Measurements from ENCODE around the gene TMEM97.
A peak's percentile ranks its signal among the peaks of the same experiment; 100 is the strongest.
"Not testable (repeated sequence)": the region's sequence is repeated elsewhere in the genome, so short reads cannot be mapped to it uniquely, and the experiment has no call there.

TMEM97 gene

GRCh38 chr17:28318759-28319597, at the start of gene TMEM97:
TSS of gene TMEM97 (plus strand) at chr17:28319200. CDS start at chr17:28319240, 40 bp downstream.
- peak; percentile 99 for ATAC-seq (replicated peaks; ENCODE audit: extremely low read depth, poor library complexity, severe bottlenecking)
- peak; percentile 82 to 89 for DNase-seq (ENCODE audit: low spot score in 2 of 2)
- H3K27ac Mint-ChIP-seq (ENCODE audit: low read depth): peak within 1 kb of the TSS; percentile 50
- peaks cover 6% of the 10 kb centered on the region for H3K36me3 Mint-ChIP-seq (ENCODE audit: insufficient read depth)
- peaks cover 29% of the 10 kb centered on the region for H3K4me1 Mint-ChIP-seq
- no peaks in the 10 kb centered on the region for H3K27me3 Mint-ChIP-seq
- H3K4me3 Mint-ChIP-seq: peak within 1 kb of the TSS; percentile 90
- H3K9me3 Mint-ChIP-seq: no peaks in the 10 kb centered on the region

DNA sequence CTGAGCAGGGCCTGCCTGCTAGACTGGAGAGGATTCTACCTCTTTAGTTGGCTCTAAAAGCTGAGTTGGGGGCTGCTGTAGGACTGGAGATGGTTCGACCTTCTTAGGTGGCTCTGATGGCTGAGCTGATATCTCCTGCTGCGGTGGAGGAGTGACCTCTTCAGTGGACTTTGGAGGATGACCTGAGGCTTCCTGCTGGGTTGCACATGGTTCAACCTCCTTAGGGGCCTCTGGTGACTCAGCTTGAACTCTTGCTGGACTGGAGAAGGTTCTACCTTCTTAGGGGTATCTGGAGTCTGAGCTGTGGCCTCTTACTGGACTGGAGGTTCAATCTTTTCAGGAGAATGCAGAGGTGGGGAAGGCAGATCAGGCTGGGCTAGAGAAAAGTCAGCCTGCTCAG, 48.9 kb upstream of the TMEM97 start:
- no peak for DNase-seq (ENCODE audit: low spot score in 2 of 2)
- Mint-ChIP-seq H3K27me3 (peaks cover 35% of the 10 kb centered on the region), H3K36me3 (ENCODE audit: insufficient read depth) (no peaks in the 10 kb centered on the region), H3K9me3 (peaks cover 4% of the 10 kb centered on the region), H3K27ac (ENCODE audit: low read depth) (no peak overlapping the region), H3K4me3 (no peak overlapping the region), H3K4me1 (peaks cover 4% of the 10 kb centered on the region)
- ATAC-seq (replicated peaks; ENCODE audit: extremely low read depth, poor library complexity, severe bottlenecking): no peak

DNA sequence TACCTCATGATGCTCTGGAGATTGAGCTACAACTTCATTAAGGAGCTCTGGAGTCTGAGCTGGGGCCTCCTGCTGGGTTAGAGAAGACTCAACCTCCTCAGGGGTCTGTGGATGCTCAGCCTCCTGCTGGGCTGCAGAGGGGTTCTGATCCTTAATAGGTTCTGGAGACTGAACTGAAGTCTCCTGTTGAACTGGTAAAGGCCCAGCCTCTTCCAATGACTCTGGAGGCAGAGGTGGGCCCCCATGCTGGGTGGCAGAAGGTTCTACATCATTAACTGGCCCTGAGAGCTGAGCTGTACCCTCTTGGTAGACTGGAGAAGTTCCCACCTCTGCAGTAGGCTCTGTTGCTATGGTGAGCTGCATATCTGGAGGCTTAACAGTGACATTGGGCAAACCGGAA, 48.1 kb upstream of the TMEM97 start:
- peaks cover 6% of the 10 kb centered on the region for H3K4me1 Mint-ChIP-seq
- ATAC-seq (replicated peaks; ENCODE audit: extremely low read depth, poor library complexity, severe bottlenecking) (no peak), DNase-seq (ENCODE audit: low spot score in 2 of 2) (no peak)
- H3K4me3 Mint-ChIP-seq: no peak overlapping the region
- no peak overlapping the region for H3K27ac Mint-ChIP-seq (ENCODE audit: low read depth)
- H3K36me3 Mint-ChIP-seq (ENCODE audit: insufficient read depth): no peaks in the 10 kb centered on the region
- peaks cover 41% of the 10 kb centered on the region for H3K27me3 Mint-ChIP-seq
- peaks cover 4% of the 10 kb centered on the region for H3K9me3 Mint-ChIP-seq

DNA sequence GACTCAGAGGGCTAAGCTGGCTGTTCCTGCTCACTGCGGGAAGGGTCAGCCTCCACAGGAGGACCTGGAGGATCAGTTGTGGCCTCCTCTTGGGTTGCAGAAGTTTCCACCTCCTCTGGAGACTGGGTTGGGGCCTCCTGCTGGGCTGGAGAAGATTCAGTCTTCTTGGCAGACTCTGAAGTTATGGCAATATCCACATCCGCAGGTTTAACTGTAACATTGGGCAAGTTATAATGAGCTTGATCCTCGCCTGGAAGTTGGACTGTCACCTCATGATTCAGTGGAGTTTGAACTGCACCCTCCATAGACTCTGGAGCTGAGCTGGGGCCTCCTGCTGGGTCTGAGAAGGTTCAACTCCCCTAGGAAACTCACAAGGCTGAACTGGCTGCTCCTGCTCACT, 47.6 kb upstream of the TMEM97 start:
- ATAC-seq (replicated peaks; ENCODE audit: extremely low read depth, poor library complexity, severe bottlenecking) (no peak), DNase-seq (ENCODE audit: low spot score in 2 of 2) (no peak)
- H3K4me1 Mint-ChIP-seq: peaks cover 6% of the 10 kb centered on the region
- H3K27me3 Mint-ChIP-seq: peaks cover 46% of the 10 kb centered on the region
- peaks cover 4% of the 10 kb centered on the region for H3K9me3 Mint-ChIP-seq
- H3K4me3 Mint-ChIP-seq: no peak overlapping the region
- H3K27ac Mint-ChIP-seq (ENCODE audit: low read depth): no peak overlapping the region
- H3K36me3 Mint-ChIP-seq (ENCODE audit: insufficient read depth): no peaks in the 10 kb centered on the region

DNA sequence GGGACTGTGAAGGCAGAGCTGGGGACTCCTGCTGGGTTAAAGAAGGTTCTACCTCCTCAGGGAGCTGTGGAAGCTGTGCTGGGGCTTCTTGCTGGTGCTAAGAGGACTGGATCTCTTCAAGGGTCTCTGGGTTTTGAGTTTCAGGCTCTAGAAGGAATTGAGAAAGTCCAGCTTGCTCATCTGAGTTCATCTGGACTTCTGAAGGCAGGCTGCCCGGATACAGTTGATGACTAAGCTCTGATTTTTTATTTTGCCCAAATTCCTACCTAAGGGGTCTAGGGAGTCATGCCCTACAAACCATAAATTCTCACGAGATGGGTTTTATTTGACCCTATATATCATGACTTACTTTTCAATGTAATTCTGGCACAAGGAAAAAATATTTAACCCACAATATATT, 46.8 kb upstream of the TMEM97 start:
- peaks cover 1% of the 10 kb centered on the region for H3K9me3 Mint-ChIP-seq
- H3K4me3 Mint-ChIP-seq: no peak overlapping the region
- ATAC-seq (replicated peaks; ENCODE audit: extremely low read depth, poor library complexity, severe bottlenecking): no peak

DNA sequence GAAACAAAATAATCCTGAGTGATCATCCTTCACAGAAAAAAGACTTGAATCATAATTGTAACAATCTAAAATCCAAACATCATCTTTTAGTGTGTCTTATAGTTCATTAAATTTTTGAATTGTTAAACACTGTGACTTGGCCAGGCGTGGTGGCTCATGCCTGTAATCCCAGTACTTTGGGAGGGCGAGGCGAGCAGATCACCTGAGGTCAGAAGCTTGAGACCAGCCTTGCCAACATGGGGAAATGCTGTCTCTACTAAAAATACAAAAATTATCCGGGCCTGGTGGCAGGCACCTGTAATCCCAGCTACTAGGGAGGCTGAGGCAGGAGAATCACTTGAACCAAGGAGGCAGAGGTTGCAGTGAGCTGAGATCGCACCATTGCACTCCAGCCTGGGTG, 45.7 kb upstream of the TMEM97 start:
- not testable (repeated sequence) for ATAC-seq (replicated peaks; ENCODE audit: extremely low read depth, poor library complexity, severe bottlenecking); H3K36me3 Mint-ChIP-seq (ENCODE audit: insufficient read depth); H3K27ac Mint-ChIP-seq (ENCODE audit: low read depth); H3K9me3 Mint-ChIP-seq; H3K4me3 Mint-ChIP-seq; DNase-seq (ENCODE audit: low spot score in 2 of 2)
- Mint-ChIP-seq H3K27me3 (peaks cover 58% of the 10 kb centered on the region), H3K4me1 (peaks cover 14% of the 10 kb centered on the region)

More for the DNA sequence above, 46.8 kb upstream of the TMEM97 start:
- H3K27ac Mint-ChIP-seq (ENCODE audit: low read depth): no peak overlapping the region
- no peak for DNase-seq (ENCODE audit: low spot score in 2 of 2)
- H3K4me1 Mint-ChIP-seq: peaks cover 6% of the 10 kb centered on the region
- peaks cover 53% of the 10 kb centered on the region for H3K27me3 Mint-ChIP-seq
- no peaks in the 10 kb centered on the region for H3K36me3 Mint-ChIP-seq (ENCODE audit: insufficient read depth)

DNA sequence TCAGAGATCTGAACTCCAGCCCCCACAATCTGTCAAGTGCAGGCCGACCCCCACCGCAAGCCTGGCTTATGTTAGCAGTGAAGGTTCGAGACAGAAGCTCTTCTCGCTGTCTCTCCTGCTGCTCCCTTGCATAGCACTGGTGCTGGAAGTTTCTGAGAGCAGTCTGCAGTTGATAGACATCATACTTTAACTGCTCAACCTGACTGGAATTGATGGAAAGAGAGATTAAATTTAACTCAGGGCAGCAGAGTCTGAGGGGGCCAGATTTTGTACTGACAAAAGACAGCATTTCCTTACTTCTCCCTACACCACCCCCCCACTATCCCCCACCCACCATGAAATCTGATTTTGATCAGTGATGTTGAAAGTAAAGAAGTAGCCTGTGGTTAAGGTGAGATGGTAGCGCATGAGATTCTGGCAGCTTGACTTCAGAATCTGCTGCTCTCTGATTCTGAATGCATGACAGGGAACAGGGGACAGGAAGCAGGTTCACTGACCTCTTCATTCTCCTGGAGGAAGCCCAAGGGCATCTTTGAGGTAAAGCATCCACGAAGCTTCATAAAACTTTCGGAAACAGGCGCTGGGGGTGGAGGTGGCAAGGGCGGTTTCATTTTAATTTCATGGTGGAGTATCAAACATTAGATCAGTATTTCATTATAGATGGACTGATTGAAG, 44.3 kb upstream of the TMEM97 start:
- Mint-ChIP-seq H3K27me3 (peaks cover 63% of the 10 kb centered on the region), H3K36me3 (ENCODE audit: insufficient read depth) (peaks cover 7% of the 10 kb centered on the region), H3K27ac (ENCODE audit: low read depth) (no peak overlapping the region), H3K9me3 (no peaks in the 10 kb centered on the region), H3K4me1 (peaks cover 18% of the 10 kb centered on the region), H3K4me3 (no peak overlapping the region)
- DNase-seq (ENCODE audit: low spot score in 2 of 2) (no peak), ATAC-seq (replicated peaks; ENCODE audit: extremely low read depth, poor library complexity, severe bottlenecking) (no peak)

DNA sequence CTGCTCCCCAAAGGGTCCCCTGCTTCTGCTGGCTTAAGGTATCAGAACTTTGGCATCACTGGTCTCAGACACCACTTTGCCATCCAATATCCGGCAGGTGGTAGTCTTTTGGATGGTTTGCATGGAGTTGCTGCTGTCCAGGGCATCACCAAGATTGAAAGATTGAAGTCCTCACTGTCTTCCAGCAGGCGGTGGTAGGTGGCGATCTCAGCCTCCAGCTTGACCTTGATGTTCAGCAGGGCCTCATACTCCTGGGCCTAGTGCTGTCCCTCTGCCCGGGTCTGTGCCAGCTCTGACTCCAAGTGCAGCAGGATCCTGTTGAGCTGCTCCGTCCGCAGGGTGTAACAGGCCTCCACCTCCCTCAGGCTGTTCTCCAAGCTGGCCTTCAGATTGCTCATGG, 43.0 kb upstream of the TMEM97 start:
- ATAC-seq (replicated peaks; ENCODE audit: extremely low read depth, poor library complexity, severe bottlenecking) (no peak), DNase-seq (ENCODE audit: low spot score in 2 of 2) (no peak)
- Mint-ChIP-seq H3K36me3 (ENCODE audit: insufficient read depth) (peaks cover 7% of the 10 kb centered on the region), H3K9me3 (no peaks in the 10 kb centered on the region), H3K4me1 (peaks cover 18% of the 10 kb centered on the region), H3K4me3 (no peak overlapping the region), H3K27me3 (peaks cover 63% of the 10 kb centered on the region), H3K27ac (ENCODE audit: low read depth) (no peak overlapping the region)

- no peak for DNase-seq (ENCODE audit: low spot score in 2 of 2)
- peaks cover 18% of the 10 kb centered on the region for H3K4me1 Mint-ChIP-seq
- no peaks in the 10 kb centered on the region for H3K9me3 Mint-ChIP-seq
- no peak overlapping the region for H3K27ac Mint-ChIP-seq (ENCODE audit: low read depth)
- H3K27me3 Mint-ChIP-seq: peaks cover 34% of the 10 kb centered on the region
- peaks cover 7% of the 10 kb centered on the region for H3K36me3 Mint-ChIP-seq (ENCODE audit: insufficient read depth)
- ATAC-seq (replicated peaks; ENCODE audit: extremely low read depth, poor library complexity, severe bottlenecking): no peak
- no peak overlapping the region for H3K4me3 Mint-ChIP-seq
Observed at GRCh38 chr17:28279411-28279810, 39.6 kb upstream of the TMEM97 start.

DNA sequence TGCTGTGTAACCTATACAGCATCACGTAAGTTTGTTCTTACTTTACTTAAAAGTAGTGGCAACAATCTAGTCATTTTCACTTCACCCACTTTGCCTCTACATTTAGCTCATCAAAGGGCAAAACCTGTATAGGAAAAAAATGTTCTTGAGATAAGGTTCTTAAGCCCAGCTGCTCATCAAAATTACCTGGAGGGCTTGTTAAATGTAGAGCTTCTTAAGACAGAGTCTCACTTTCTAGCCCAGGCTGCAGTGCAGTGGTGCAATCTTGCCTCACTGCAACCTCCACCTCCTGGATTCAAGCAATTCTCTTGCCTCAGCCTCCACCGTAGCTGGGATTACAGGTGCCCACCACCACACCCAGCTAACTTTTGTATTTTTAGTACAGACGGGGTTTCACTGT, 38.2 kb upstream of the TMEM97 start:
- DNase-seq (ENCODE audit: low spot score in 2 of 2) (no peak), ATAC-seq (replicated peaks; ENCODE audit: extremely low read depth, poor library complexity, severe bottlenecking) (no peak)
- Mint-ChIP-seq H3K4me3 (no peak overlapping the region), H3K27ac (ENCODE audit: low read depth) (no peak overlapping the region), H3K27me3 (peaks cover 22% of the 10 kb centered on the region), H3K36me3 (ENCODE audit: insufficient read depth) (peaks cover 7% of the 10 kb centered on the region), H3K4me1 (peaks cover 12% of the 10 kb centered on the region), H3K9me3 (no peaks in the 10 kb centered on the region)

GRCh38 chr17:28282596-28282995, 36.4 kb upstream of the TMEM97 start:
- DNase-seq (ENCODE audit: low spot score in 2 of 2): no peak
- Mint-ChIP-seq H3K4me3 (no peak overlapping the region), H3K36me3 (ENCODE audit: insufficient read depth) (peaks cover 4% of the 10 kb centered on the region)

DNA sequence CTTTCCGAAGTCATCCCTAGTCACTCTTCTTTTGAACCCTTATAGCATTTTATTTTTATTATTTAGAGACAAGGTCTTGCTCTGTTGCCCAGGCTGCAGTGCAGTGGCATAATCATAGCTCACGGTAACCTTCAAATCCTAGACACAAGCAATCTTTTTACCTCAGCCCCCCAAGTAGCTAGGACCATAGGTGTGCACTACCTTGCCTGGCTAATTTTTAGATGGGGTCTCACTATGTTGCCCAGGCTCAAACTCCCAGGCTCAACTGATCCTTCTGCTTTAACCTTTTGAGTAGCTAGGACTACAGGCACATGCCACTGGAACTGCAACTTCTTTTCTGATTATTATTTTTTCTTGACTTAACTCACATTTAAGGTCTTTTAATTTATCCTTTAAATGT, 33.0 kb upstream of the TMEM97 start:
- H3K27ac Mint-ChIP-seq (ENCODE audit: low read depth): no peak overlapping the region
- no peaks in the 10 kb centered on the region for H3K4me1 Mint-ChIP-seq
- H3K27me3 Mint-ChIP-seq: no peaks in the 10 kb centered on the region
- ATAC-seq (replicated peaks; ENCODE audit: extremely low read depth, poor library complexity, severe bottlenecking) (no peak), DNase-seq (ENCODE audit: low spot score in 2 of 2) (no peak)
- H3K36me3 Mint-ChIP-seq (ENCODE audit: insufficient read depth): no peaks in the 10 kb centered on the region
- H3K4me3 Mint-ChIP-seq: no peak overlapping the region
- no peaks in the 10 kb centered on the region for H3K9me3 Mint-ChIP-seq

More at GRCh38 chr17:28282596-28282995, 36.4 kb upstream of the TMEM97 start:
- Mint-ChIP-seq H3K4me1 (peaks cover 11% of the 10 kb centered on the region), H3K27me3 (peaks cover 10% of the 10 kb centered on the region), H3K27ac (ENCODE audit: low read depth) (no peak overlapping the region), H3K9me3 (no peaks in the 10 kb centered on the region)
- no peak for ATAC-seq (replicated peaks; ENCODE audit: extremely low read depth, poor library complexity, severe bottlenecking)

GRCh38 chr17:28290703-28291102, 28.3 kb upstream of the TMEM97 start:
- H3K27me3 Mint-ChIP-seq: peaks cover 27% of the 10 kb centered on the region
- H3K36me3 Mint-ChIP-seq (ENCODE audit: insufficient read depth): no peaks in the 10 kb centered on the region
- no peak overlapping the region for H3K4me3 Mint-ChIP-seq
- no peaks in the 10 kb centered on the region for H3K4me1 Mint-ChIP-seq
- ATAC-seq (replicated peaks; ENCODE audit: extremely low read depth, poor library complexity, severe bottlenecking): no peak
- H3K27ac Mint-ChIP-seq (ENCODE audit: low read depth): no peak overlapping the region
- DNase-seq (ENCODE audit: low spot score in 2 of 2): no peak
- H3K9me3 Mint-ChIP-seq: no peaks in the 10 kb centered on the region

Measured in central memory CD8-positive, alpha-beta T cell (primary cell).